ENCODE results near the gene BANF2. TPM values are rescaled to one million over a fixed set of nuclear protein-coding genes. Genes with fewer than 3 reads are reported as not detected.

The BANF2 gene
- total and polyA plus RNA-seq, 2 of the 8 experiments (the other 6 are each of a cell fraction or from before 2014, with no cell fraction given), result not detected

DNA sequence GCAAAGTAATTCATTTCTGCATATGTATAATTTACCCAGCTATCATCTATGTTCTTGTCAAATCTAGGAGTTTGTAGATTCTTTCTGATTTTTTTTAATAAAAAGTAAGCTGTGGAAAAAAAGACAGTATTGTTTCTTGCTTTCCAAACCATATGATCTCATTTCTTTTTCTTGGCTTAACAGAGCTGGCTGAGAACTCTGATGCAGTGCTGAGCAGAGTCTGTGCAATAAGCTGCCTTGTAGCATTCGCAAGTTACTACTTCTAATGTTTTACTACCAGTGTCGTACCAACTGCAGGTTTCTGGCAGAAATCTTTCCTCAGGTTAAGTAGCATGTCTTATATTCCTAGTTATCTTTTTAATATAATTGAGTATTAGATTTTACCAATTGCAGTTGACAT lies 33.3 kb upstream of the BANF2 start:
- Histone ChIP-seq H3K9ac (replicated peaks in 1 of 4; ENCODE audit: extremely low read depth in 1 of 4, low read depth in 3 of 4, low read length in 3 of 4) (no peak overlapping the region), H3K23ac (ENCODE audit: insufficient read length) (no peak overlapping the region), H3K4me1 (replicated peaks in 1 of 4; ENCODE audit: control insufficient read depth in 3 of 4, insufficient read depth in 4 of 4, low read length in 3 of 4) (peaks cover 2 to 3% (median 2%) of the 10 kb centered on the region in 4 experiments; a peak in 3 of 7 replicates), H2BK120ac (replicated peaks; ENCODE audit: low read depth, low read length) (no peak overlapping the region), H4K91ac (replicated peaks; ENCODE audit: insufficient read length, low read length) (no peak overlapping the region), H3K9me3 (ENCODE audit: insufficient read depth in 2 of 2, low read depth in 1 of 2, low read length in 1 of 2) (no peaks in the 10 kb centered on the region), H3K4me2 (ENCODE audit: insufficient read depth in 1 of 2, low read depth in 2 of 2, low read length in 2 of 2) (no peak overlapping the region), H3K23me2 (ENCODE audit: low read depth, low read length) (no peaks in the 10 kb centered on the region), H3K18ac (ENCODE audit: extremely low read depth, low read length) (no peak overlapping the region), H3K4me3 (ENCODE audit: extremely low read depth in 1 of 4, insufficient read depth in 2 of 4, low read depth in 3 of 4, low read length in 4 of 4) (no peak overlapping the region), H2BK5ac (ENCODE audit: low read depth, low read length) (no peak overlapping the region), H3K27ac (ENCODE audit: low read depth, low read length) (no peak overlapping the region), H3K79me2 (ENCODE audit: control insufficient read depth in 1 of 2, insufficient read depth in 2 of 2, low read length in 2 of 2) (peaks cover 8 to 95% of the 10 kb centered on the region in 2 experiments), H3K56ac (replicated peaks; ENCODE audit: insufficient read length, low read depth, low read length) (no peak overlapping the region), H4K20me1 (replicated peaks in 1 of 2; ENCODE audit: control insufficient read depth in 1 of 2, insufficient read depth in 2 of 2, low read length in 2 of 2) (peaks cover 3 to 12% of the 10 kb centered on the region in 2 experiments), H2AK5ac (ENCODE audit: low read depth, low read length) (no peak overlapping the region), H3K4ac (replicated peaks; ENCODE audit: insufficient read length, low read depth, low read length) (no peak overlapping the region), H3K36me3 (ENCODE audit: control insufficient read depth in 2 of 4, insufficient read depth in 4 of 4, low read length in 3 of 4) (no peaks in the 10 kb centered on the region; a peak in 1 of 8 replicates), H3K14ac (ENCODE audit: insufficient read length) (no peak overlapping the region), H2BK20ac (ENCODE audit: low read length) (no peak overlapping the region), H4K8ac (ENCODE audit: extremely low read depth, insufficient read depth, low read length) (no peak overlapping the region), H3K27me3 (replicated peaks in 1 of 4; ENCODE audit: control insufficient read depth in 3 of 4, extremely low read depth in 1 of 4, insufficient read depth in 3 of 4, low read length in 3 of 4) (no peaks in the 10 kb centered on the region), H2BK15ac (ENCODE audit: low read length) (no peak overlapping the region), H2BK12ac (ENCODE audit: low read depth, low read length) (no peak overlapping the region), H3K79me1 (ENCODE audit: low read depth, low read length) (peaks cover 5% of the 10 kb centered on the region; the same call in 1 of the 2 replicates), H4K5ac (ENCODE audit: insufficient read length, low read depth, low read length) (no peak overlapping the region), H2AFZ (ENCODE audit: low read length) (no peak overlapping the region)
- ChIA-PET POLR2A (ENCODE audit: partially characterized antibody) (interaction anchor here (0.6 to 3.2 kb wide), 6 partner anchors 9 to 303 kb away, joined by 3 to 21 read pairs (median 4); no protein-coding TSS in a partner anchor), CTCF (ENCODE audit: partially characterized antibody) (interaction anchor here (0.6 to 5.2 kb wide), 13 partner anchors 11 to 906 kb away, joined by 3 to 26 read pairs (median 4); partner anchors contain the start of gene RRBP1)
- 100% methylated on average over 2 of the region's 2 CpGs; no CpG with 5 or more reads in 1 of the 2 experiments for WGBS, 2 experiments (ENCODE audit: extremely low coverage in 1 of 2, insufficient coverage in 1 of 2, insufficient read length in 1 of 2, insufficient replicate concordance in 2 of 2, low coverage in 1 of 2, low lambda C conversion rate in 2 of 2, missing lambda C conversion rate in 1 of 2)
- FAIRE-seq (no peak), DNase-seq (ENCODE audit: low read depth in 1 of 2, low spot score in 2 of 2) (no peak)
- TF ChIP-seq RXRA (IDR thresholded peaks at IDR 0.05; ENCODE audit: insufficient read depth, low read depth, low read length), result no peak
- TF ChIP-seq, protein P1, sequence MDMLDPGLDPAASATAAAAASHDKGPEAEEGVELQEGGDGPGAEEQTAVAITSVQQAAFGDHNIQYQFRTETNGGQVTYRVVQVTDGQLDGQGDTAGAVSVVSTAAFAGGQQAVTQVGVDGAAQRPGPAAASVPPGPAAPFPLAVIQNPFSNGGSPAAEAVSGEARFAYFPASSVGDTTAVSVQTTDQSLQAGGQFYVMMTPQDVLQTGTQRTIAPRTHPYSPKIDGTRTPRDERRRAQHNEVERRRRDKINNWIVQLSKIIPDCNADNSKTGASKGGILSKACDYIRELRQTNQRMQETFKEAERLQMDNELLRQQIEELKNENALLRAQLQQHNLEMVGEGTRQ (IDR thresholded peaks at IDR 0.05; ENCODE audit: low read length), result no peak
- TF ChIP-seq NRF1 (IDR thresholded peaks at IDR 0.05; ENCODE audit: low read depth, low read length), result no peak
- TF ChIP-seq, protein P2, sequence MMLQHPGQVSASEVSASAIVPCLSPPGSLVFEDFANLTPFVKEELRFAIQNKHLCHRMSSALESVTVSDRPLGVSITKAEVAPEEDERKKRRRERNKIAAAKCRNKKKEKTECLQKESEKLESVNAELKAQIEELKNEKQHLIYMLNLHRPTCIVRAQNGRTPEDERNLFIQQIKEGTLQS (IDR thresholded peaks at IDR 0.05; ENCODE audit: insufficient read depth, low read depth, low read length), result no peak
- no peak for TF ChIP-seq PHF8 (conservative IDR thresholded peaks at IDR 0.05; ENCODE audit: low read depth, low read length)
- TF ChIP-seq TCF12 (IDR thresholded peaks at IDR 0.05; ENCODE audit: low read depth, low read length), result no peak
- no peak for TF ChIP-seq SIX5 (IDR thresholded peaks at IDR 0.05; ENCODE audit: low read depth, low read length)
- no peak for TF ChIP-seq CEBPB (IDR thresholded peaks at IDR 0.05; ENCODE audit: low read depth, low read length)
- TF ChIP-seq CTBP2 (IDR thresholded peaks at IDR 0.05; ENCODE audit: borderline replicate concordance, insufficient read depth, insufficient read length, low read length), result no peak
- TF ChIP-seq RAD21 (IDR thresholded peaks at IDR 0.05 in 1 of 2, conservative IDR thresholded peaks at IDR 0.05 in 1 of 2; ENCODE audit: low read depth in 2 of 2, low read length in 2 of 2), result no peak
- TF ChIP-seq SIN3A (conservative IDR thresholded peaks at IDR 0.05 in 1 of 2, IDR thresholded peaks at IDR 0.05 in 1 of 2; ENCODE audit: low read depth in 1 of 2, low read length in 2 of 2), result no peak
- no peak for TF ChIP-seq CREB1 (IDR thresholded peaks at IDR 0.05)
